ENCODE results near the gene ABHD11. TPM values are rescaled to one million over a fixed set of nuclear protein-coding genes. Genes with fewer than 3 reads are reported as not detected.

ABHD11 gene
- total RNA-seq, 2 donors from 2014 or later, result 10.2 to 12.2 TPM

DNA sequence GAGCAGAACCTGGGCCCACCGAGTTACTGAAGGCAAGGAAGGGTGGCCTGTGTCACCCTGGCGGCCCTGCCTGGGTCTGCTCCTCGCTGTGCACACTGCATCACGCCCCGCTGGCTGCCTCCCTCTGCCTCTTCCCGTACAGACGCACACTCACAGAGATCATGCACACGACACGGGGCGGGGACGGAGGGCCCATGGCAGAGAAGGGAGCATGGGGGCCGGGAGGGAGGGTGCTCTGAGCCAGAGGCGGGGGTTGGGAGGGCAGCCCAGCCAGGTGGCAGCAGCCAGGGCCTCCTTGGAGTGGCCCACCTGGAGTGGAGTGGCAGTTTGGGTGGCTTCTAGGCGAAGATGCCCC, 38.6 kb downstream of the ABHD11 start:
- H3K36me3 Mint-ChIP-seq (ENCODE audit: insufficient read depth in 2 of 2), result peaks cover 0 to 6% of the 10 kb centered on the region in 2 donors

DNA sequence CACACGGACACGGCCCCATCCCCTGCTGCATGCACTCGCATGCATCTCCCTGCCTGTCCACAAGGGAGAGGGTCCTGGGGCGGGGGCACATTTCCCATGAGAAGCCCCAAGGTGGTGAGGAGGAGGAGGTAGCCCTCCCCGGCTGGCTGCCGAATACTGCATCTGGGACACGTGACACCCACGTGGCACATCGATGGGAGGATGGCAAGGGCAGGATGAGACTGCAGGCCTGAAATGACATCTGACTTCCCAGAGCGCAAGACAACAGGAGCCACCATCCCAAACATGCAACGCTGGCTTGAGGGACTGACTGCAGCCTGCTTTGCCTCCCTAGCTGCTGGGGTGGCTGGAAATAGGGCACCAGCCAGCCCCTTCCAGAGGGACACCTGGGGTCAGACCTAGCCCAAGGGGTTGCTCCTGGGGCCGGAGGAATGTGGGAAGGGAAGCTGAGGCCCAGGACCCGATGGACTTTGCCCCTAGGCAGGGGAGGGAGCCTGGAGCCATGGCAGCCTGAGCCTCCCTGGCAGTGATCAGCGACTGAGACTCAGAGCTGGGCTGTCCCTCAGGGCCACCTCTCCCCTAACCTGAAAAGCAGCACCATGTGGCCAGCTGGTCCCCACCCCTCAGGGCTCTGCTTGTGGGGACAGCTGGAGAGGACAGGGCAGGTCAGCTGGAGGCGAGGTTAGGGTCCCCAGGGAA, 39.1 kb downstream of the ABHD11 start:
- no peak for DNase-seq
- peaks cover 3 to 9% of the 10 kb centered on the region in 2 donors for H3K36me3 Mint-ChIP-seq (ENCODE audit: insufficient read depth in 2 of 2)
- no peak overlapping the region for H3K27ac Mint-ChIP-seq
- H3K4me1 Mint-ChIP-seq (ENCODE audit: low read depth), result no peaks in the 10 kb centered on the region
- H3K9me3 Mint-ChIP-seq, result no peaks in the 10 kb centered on the region
- ATAC-seq (replicated peaks in 1 of 2), result no peak
- H3K4me3 Mint-ChIP-seq, result no peak overlapping the region
- no peaks in the 10 kb centered on the region for H3K27me3 Mint-ChIP-seq (ENCODE audit: low read depth)

More for the DNA sequence above, 38.6 kb downstream of the ABHD11 start:
- Mint-ChIP-seq H3K4me3 (no peak overlapping the region), H3K27ac (no peak overlapping the region), H3K9me3 (no peaks in the 10 kb centered on the region), H3K4me1 (ENCODE audit: low read depth) (no peaks in the 10 kb centered on the region), H3K27me3 (ENCODE audit: low read depth) (no peaks in the 10 kb centered on the region)
- ATAC-seq (replicated peaks in 1 of 2), result no peak
- no peak for DNase-seq

DNA sequence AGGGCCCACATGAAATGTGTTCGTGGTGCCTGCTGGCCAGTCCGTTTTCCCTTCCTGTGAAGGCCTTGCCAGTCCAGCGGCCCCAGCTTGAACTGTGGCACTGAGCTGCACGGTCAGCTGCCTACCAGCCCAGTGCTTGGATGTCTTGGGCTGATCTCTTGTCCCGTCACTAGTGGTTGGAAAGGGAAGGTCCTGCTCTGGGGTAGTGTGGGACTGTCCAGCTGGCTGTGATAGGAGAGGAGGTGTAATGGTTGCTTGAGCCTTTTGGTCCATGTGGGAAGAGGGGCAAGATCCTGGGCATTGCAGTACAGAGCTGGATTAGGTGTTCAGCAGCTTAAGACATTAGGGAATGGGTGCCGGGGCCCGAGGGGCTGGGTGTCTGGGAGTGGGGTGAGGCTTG, 40.2 kb downstream of the ABHD11 start:
- Mint-ChIP-seq H3K27ac (no peak overlapping the region), H3K9me3 (no peaks in the 10 kb centered on the region), H3K27me3 (ENCODE audit: low read depth) (no peaks in the 10 kb centered on the region), H3K4me3 (no peak overlapping the region), H3K36me3 (ENCODE audit: insufficient read depth in 2 of 2) (peaks cover 4 to 13% of the 10 kb centered on the region in 2 donors), H3K4me1 (ENCODE audit: low read depth) (no peaks in the 10 kb centered on the region)
- ATAC-seq (replicated peaks in 1 of 2), result no peak
- no peak for DNase-seq

DNA sequence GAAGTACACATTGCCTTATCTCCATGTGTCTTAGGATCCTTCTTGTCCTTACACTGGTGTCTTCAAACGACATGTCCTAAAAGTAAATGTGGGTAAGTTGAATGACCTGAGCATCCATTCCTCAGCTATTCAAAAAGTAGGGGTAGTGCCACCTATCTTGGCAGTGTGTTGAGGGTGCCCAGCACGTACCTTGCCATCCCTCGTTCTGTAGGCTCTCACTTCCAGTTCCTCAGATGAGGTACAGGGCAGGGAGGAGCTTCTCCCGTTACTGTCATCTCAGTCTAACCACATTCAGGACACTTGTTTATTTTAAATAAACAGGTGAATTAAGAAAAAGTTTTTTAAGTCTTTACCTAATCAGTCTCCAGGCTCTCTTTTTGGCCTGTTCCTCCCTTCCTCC, 42.2 kb downstream of the ABHD11 start:
- no peak overlapping the region for H3K4me3 Mint-ChIP-seq
- DNase-seq, result no peak
- H3K27ac Mint-ChIP-seq, result no peak overlapping the region
- no peaks in the 10 kb centered on the region for H3K27me3 Mint-ChIP-seq (ENCODE audit: low read depth)
- H3K4me1 Mint-ChIP-seq (ENCODE audit: low read depth), result no peaks in the 10 kb centered on the region
- no peaks in the 10 kb centered on the region for H3K9me3 Mint-ChIP-seq
- ATAC-seq (replicated peaks in 1 of 2), result no peak
- peaks cover 4 to 14% of the 10 kb centered on the region in 2 donors for H3K36me3 Mint-ChIP-seq (ENCODE audit: insufficient read depth in 2 of 2)

DNA sequence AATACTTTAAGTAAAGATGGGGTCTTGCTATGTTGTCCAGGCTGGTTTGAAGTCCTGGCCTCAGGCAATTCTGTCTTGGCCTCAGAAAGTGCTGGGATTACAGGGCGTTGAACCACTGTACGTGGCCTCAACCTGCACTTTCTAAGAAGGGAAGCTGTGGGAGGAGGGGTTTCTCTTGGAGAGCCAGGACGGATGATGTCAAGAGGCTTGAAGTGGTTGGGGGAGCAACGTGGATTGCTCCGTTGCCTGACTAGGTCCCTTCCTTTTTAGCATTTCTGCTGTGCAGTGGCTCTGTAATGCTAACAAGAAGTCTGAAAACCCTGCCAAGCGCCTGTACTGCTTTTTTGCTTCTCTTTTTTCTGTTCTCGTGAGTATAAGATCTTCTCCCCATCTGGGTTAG, 48.0 kb downstream of the ABHD11 start:
- H3K36me3 Mint-ChIP-seq (ENCODE audit: insufficient read depth in 2 of 2), result peaks cover 11 to 25% of the 10 kb centered on the region in 2 donors

DNA sequence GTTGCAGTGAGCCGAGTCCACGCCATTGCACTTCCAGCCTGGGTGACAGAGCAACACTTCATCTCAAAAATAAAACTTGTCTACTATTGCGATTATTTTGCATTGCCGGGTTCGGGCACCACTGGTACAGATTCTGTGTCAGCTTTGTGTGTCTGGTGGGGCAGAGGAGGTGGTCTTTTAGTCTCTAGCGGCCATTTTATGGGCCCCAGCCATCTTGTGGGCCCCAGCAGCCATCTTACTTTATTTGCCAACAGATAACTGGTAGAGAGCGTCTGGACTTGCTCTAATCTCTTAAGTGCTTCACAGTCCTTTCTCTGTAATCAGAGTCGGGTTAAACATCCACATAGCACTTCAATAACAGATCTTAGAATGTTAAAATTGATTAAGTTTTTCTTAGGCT, 50.3 kb downstream of the ABHD11 start:
- Mint-ChIP-seq H3K27ac (peak overlapping the region; percentile 9), H3K4me1 (ENCODE audit: low read depth) (peaks cover 24% of the 10 kb centered on the region), H3K36me3 (ENCODE audit: insufficient read depth in 2 of 2) (peaks cover 7 to 21% of the 10 kb centered on the region in 2 donors), H3K9me3 (no peaks in the 10 kb centered on the region), H3K4me3 (no peak overlapping the region), H3K27me3 (ENCODE audit: low read depth) (no peaks in the 10 kb centered on the region)
- DNase-seq, result no peak
- ATAC-seq (replicated peaks in 1 of 2), result no peak

More for the DNA sequence above, 48.0 kb downstream of the ABHD11 start:
- ATAC-seq (replicated peaks in 1 of 2), result no peak
- Mint-ChIP-seq H3K9me3 (no peaks in the 10 kb centered on the region), H3K4me3 (no peak overlapping the region), H3K27ac (no peak overlapping the region), H3K27me3 (ENCODE audit: low read depth) (no peaks in the 10 kb centered on the region), H3K4me1 (ENCODE audit: low read depth) (peaks cover 19% of the 10 kb centered on the region)
- DNase-seq, result no peak

Other genes starting within 250 kb of the ABHD11 start
- 100 to 1,000 TPM in 1 of 2 donors, 10 to 100 TPM in 1; 94.5 to 105 TPM for gene BAZ1B, start 216.5 kb downstream of the ABHD11 start, total RNA-seq
- 10 to 100 TPM; 64.7 to 71.6 TPM for gene BCL7B, start 181.1 kb downstream of the ABHD11 start, total RNA-seq
- 10 to 100 TPM; 27.7 to 29.6 TPM for gene TBL2, start 160.2 kb downstream of the ABHD11 start, total RNA-seq
- gene MLXIPL, start 114.3 kb downstream of the ABHD11 start, total RNA-seq, result under 1 TPM in 1 of 2 donors, not detected in 1; 0.14 TPM
- gene VPS37D, start 71.0 kb downstream of the ABHD11 start, total RNA-seq, result under 1 TPM; 0.70 to 0.95 TPM
- 1 to 10 TPM; 4.3 to 5.8 TPM for gene DNAJC30, start 55.3 kb downstream of the ABHD11 start, total RNA-seq
- 10 to 100 TPM; 87.0 to 90.9 TPM for gene BUD23, start 55.2 kb downstream of the ABHD11 start, total RNA-seq
- 10 to 100 TPM; 28.6 to 37.5 TPM for gene STX1A, start 19.1 kb downstream of the ABHD11 start, total RNA-seq
- gene CLDN3, start 31.5 kb upstream of the ABHD11 start, total RNA-seq, result not detected
- under 1 TPM; 0.34 to 0.53 TPM for gene CLDN4, start 92.2 kb upstream of the ABHD11 start, total RNA-seq
- gene METTL27, start 103.7 kb upstream of the ABHD11 start, total RNA-seq, result 1 to 10 TPM in 1 of 2 donors, not detected in 1; 1.8 TPM
- not detected for gene TMEM270, start 122.4 kb upstream of the ABHD11 start, total RNA-seq